Measurements from ENCODE around the gene RRAS2.
"Not testable (repeated sequence)": the region's sequence is repeated elsewhere in the genome, so short reads cannot be mapped to it uniquely, and the experiment has no call there.

The RRAS2 gene

DNA sequence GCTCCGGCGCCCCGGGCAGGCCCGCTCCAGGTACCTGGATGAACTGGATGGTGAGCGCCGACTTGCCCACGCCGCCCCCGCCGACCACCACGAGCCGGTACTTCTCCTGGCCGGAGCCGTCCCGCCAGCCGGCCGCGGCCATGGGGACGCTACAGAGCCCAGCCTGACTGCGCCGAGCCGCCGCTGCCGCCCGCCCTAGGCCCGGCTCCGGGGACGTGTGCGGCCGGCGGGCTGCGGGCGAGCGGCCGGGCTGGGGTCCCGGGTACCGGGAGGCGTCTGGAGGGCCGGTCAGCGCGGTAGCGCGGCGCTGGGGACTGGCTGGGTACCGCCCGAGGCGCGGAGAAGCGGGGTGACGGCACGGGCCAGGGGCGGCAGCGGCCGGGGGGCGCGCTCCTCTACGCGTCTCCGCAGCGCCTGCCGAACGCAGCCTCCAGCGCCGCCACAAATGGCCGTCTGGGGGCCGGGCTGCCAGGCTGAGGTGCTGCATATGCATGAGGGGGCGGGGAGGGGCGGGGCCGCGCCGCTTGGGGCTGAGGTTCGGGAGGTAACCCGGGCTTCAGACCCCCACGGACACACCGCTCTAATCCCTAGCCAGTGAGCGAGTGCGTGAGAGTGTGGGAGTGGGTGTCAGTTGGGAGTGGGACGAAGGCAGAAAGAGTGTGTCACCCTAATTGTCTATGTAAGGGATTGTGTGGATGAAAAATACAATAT lies at the start of gene RRAS2:
Gene RRAS2 (minus strand): TSS at position 455 of the 711 bp plus-strand sequence. CDS start 313 bp downstream, at position 142.
- H3K4me3 ChIP-seq (ENCODE audit: low read length) = peak within 1 kb of the TSS; percentile 80
- TF ChIP-seq, protein P1, sequence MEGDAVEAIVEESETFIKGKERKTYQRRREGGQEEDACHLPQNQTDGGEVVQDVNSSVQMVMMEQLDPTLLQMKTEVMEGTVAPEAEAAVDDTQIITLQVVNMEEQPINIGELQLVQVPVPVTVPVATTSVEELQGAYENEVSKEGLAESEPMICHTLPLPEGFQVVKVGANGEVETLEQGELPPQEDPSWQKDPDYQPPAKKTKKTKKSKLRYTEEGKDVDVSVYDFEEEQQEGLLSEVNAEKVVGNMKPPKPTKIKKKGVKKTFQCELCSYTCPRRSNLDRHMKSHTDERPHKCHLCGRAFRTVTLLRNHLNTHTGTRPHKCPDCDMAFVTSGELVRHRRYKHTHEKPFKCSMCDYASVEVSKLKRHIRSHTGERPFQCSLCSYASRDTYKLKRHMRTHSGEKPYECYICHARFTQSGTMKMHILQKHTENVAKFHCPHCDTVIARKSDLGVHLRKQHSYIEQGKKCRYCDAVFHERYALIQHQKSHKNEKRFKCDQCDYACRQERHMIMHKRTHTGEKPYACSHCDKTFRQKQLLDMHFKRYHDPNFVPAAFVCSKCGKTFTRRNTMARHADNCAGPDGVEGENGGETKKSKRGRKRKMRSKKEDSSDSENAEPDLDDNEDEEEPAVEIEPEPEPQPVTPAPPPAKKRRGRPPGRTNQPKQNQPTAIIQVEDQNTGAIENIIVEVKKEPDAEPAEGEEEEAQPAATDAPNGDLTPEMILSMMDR (conservative IDR thresholded peaks at IDR 0.05; ENCODE audit: low read length) = no peak
- DNase-seq (ENCODE audit: low read depth) = peak; percentile 70

DNA sequence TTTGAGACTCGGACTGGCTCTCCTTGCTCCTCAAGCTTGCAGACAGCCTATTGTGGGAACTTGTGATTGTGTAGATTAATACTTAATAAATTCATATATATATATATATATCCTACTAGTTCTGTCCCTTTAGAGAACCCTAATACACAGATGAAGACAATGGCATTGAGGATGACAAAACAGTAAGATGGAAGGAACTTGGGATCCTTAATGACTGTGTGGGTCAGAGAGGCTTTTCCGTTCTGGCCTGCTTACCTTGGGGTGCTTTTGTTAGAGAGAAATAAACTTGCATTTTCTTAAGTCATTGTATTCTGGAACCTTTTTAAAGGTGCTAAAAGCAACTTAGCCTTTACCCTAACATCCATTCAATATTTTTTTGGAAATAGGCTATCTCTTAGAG lies 49.6 kb upstream of the RRAS2 start:
- DNase-seq (ENCODE audit: low read depth) = no peak
- no peak overlapping the region for H3K4me3 ChIP-seq (ENCODE audit: low read length)
- TF ChIP-seq, protein P1 (conservative IDR thresholded peaks at IDR 0.05; ENCODE audit: low read length) = no peak

DNA sequence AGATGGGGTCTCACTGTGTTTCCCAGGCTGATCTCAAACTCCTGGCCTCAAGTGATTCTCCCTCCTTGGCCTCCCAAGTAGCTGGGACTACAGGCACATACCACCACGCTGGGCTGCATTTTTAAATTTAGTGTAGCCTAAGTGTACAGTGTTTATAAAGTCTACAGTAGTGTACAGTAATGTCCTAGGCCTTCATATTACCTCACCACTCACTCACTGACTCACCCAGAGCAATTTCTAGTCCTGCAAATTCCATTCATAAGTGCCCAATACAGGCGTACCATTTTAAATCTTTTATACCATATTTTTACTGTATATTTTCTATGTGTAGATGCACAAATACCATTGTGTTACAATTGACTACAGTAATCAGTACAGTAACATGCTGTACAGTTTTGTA lies 47.1 kb upstream of the RRAS2 start:
- DNase-seq (ENCODE audit: low read depth) = peak; percentile 61
- H3K4me3 ChIP-seq (ENCODE audit: low read length) = not testable (repeated sequence)

DNA sequence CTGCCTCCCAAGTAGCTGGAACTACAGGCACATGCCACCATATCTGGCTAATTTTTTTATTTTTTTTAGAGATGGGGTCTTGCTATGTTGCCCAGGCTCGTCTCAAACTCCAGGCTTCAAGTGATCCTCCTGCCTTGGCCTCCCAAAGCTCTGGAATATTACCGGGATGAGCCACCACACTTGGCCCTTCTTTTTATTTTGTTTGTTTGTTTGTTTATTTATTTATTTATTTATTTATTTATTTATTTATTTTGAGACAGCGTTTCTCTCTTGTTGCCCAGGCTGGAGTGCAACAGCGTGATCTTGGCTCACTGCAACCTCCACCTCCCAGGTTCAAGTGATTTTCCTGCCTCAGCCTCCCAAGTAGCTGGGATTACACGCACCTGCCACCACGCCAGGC lies 44.5 kb upstream of the RRAS2 start:
- H3K4me3 ChIP-seq (ENCODE audit: low read length); DNase-seq (ENCODE audit: low read depth): not testable (repeated sequence)

DNA sequence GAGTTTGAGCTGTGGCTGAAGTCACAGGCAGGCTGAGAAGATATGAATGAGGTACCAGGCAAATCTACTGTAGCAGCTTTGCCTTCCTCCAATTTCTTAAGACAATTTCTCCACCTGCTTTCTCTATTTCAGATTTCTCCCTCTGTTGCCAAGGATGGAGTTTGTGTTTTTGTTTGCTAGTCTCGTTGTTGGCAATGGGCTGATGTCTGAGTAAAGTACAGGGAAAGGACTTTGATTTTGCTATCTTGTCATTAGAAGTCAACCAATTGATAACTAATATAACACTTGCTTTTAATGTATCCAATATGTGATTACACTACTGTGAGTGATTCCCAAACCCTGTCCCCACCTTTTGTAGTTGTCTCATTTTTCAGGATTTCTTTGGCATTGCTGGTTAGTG lies 40.1 kb upstream of the RRAS2 start:
- no peak overlapping the region for H3K4me3 ChIP-seq (ENCODE audit: low read length)
- TF ChIP-seq, protein P1 (conservative IDR thresholded peaks at IDR 0.05; ENCODE audit: low read length) = no peak
- no peak for DNase-seq (ENCODE audit: low read depth)

DNA sequence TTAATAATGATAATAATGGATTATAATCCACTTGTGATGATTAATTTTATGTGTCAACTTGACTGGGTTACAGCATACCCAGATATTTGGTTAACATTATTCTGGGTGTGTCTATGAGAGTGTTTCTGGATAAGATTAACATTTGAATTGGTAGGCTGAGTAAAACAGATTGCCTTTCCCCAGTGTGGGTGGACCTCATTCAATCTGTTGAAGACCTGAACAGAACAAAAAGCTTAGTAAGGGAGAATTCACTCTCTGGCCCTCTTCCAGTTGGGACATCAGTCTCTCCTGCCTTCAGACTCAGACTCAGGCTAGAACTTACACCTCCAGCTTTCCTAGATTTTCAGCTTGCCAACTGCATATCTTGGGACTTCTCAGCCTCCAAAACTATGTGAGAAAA lies 37.3 kb upstream of the RRAS2 start:
- DNase-seq (ENCODE audit: low read depth) = no peak
- TF ChIP-seq, protein P1 (conservative IDR thresholded peaks at IDR 0.05; ENCODE audit: low read length) = no peak
- no peak overlapping the region for H3K4me3 ChIP-seq (ENCODE audit: low read length)

DNA sequence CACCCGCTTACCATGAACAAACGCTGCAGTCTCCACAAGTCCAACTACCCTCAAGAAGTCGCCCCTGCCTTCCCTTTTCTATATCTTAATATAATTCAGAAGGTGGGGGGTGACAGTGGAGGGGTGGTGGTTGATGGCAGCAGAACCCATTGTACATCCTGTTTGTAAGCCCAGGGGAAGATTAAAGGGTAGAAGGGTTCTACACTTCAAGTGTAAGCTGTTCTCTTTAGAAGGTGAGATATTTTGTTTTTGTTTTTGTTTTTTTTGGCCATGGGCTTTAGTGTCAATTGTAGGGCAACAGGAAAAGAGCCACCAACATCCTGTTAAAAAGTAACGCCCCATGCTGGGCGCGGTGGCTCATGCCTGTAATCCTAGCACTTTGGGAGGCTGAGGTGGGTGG lies 34.9 kb upstream of the RRAS2 start:
- no peak for DNase-seq (ENCODE audit: low read depth)
- H3K4me3 ChIP-seq (ENCODE audit: low read length) = no peak overlapping the region
- TF ChIP-seq, protein P1 (conservative IDR thresholded peaks at IDR 0.05; ENCODE audit: low read length) = no peak

DNA sequence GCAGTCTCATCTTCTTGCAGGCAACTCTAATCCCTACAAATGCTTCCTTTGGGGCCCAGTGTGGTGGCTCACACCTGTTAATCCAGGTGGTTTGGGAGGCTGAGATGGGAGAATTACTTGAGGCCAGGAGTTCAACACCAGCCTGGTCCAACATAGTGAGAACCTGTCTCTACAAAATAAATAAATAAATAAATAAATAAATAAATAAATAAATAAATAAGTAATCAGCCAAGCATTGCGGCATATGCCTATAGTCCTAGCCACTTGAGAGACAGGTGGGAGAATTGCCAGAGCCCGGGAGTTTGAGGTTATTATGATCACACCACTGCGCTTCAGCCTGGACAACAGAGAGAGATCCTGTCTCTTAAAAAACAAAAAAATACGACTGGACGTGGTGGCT lies 34.1 kb upstream of the RRAS2 start:
- DNase-seq (ENCODE audit: low read depth) = no peak
- H3K4me3 ChIP-seq (ENCODE audit: low read length) = no peak overlapping the region
- TF ChIP-seq, protein P1 (conservative IDR thresholded peaks at IDR 0.05; ENCODE audit: low read length) = no peak
